Fibroblast of peridontal ligament (primary cell): Measurements from ENCODE around the gene STXBP2.

Experiments used
- DNase-seq: peaks from one replicate; pipeline ENCODE4 v3.0.0-alpha.2; 2010; ENCODE audit errors: extremely low read depth

Gene STXBP2

GRCh38 chr19:7612282-7613274, 24.3 kb upstream of the STXBP2 start:
- no peak for DNase-seq

GRCh38 chr19:7614859-7615741, 21.8 kb upstream of the STXBP2 start:
- DNase-seq, result no peak

GRCh38 chr19:7617172-7617571, 19.7 kb upstream of the STXBP2 start:
- DNase-seq, result no peak

GRCh38 chr19:7617735-7618134, 19.2 kb upstream of the STXBP2 start:
- DNase-seq, result no peak

GRCh38 chr19:7618348-7618747, 18.6 kb upstream of the STXBP2 start:
- DNase-seq, result no peak

- no peak for DNase-seq
Measured at GRCh38 chr19:7618771-7619510, 18.0 kb upstream of the STXBP2 start.

GRCh38 chr19:7619671-7620441, 17.1 kb upstream of the STXBP2 start:
- DNase-seq, result no peak

- no peak for DNase-seq
Measured at GRCh38 chr19:7620442-7621412, 16.2 kb upstream of the STXBP2 start.

- DNase-seq, result no peak
Measured at GRCh38 chr19:7622933-7623685, 13.8 kb upstream of the STXBP2 start.

- DNase-seq, result no peak
Measured at GRCh38 chr19:7623725-7624603, 12.9 kb upstream of the STXBP2 start.

GRCh38 chr19:7624810-7625209, 12.1 kb upstream of the STXBP2 start:
- no peak for DNase-seq

GRCh38 chr19:7625763-7626372, 11.0 kb upstream of the STXBP2 start:
- DNase-seq, result no peak

- no peak for DNase-seq
Measured at GRCh38 chr19:7627166-7627565, 9.7 kb upstream of the STXBP2 start.

GRCh38 chr19:7628589-7629311, 8.2 kb upstream of the STXBP2 start:
- peak; percentile 4 for DNase-seq

GRCh38 chr19:7629347-7630054, 7.4 kb upstream of the STXBP2 start, which contains the start of the genes PET100 and XAB2:
TSS of gene PET100 (plus strand) at chr19:7629793. CDS start at chr19:7629834, 41 bp downstream.
TSS of gene XAB2 (minus strand) at chr19:7629545. CDS start at chr19:7629527, 18 bp downstream.
- peak; percentile 99 for DNase-seq

- DNase-seq, result no peak
Measured at GRCh38 chr19:7631577-7631976, 5.3 kb upstream of the STXBP2 start.
